K562 (cell line): ENCODE data around the gene CLIC1. TPM values are rescaled to one million over a fixed set of nuclear protein-coding genes. Genes with fewer than 3 reads are reported as not detected.

ENCODE experiments used
- ATF4 ChIP-seq: fragments of 450-650 bp; formaldehyde crosslinking; IDR thresholded peaks from 2 replicates; pipeline ENCODE4 v1.4.0; 2022; ENCODE audit warnings: mild to moderate bottlenecking, moderate library complexity
- CGGBP1 ChIP-seq: fragments of 250-450 bp; sonication (Bioruptor Pico); IDR thresholded peaks from 2 replicates; pipeline ENCODE4 v1.9.0; 2021; ENCODE audit warnings: mild to moderate bottlenecking
- E2F8 ChIP-seq: fragments of 450-650 bp; IDR thresholded peaks from 2 replicates; pipeline ENCODE4 v1.7.1; 2018; ENCODE audit warnings: mild to moderate bottlenecking, low read depth; ENCODE audit not compliant: partially characterized antibody
- FIP1L1 ChIP-seq: fragments of 200-400 bp; formaldehyde crosslinking; IDR thresholded peaks from 2 replicates; pipeline ENCODE4 v1.6.1; 2018; ENCODE audit warnings: mild to moderate bottlenecking, low read depth, low read length; ENCODE audit not compliant: poor library complexity, severe bottlenecking
- FOXJ2 ChIP-seq: fragments of 200-800 bp; sonication (Bioruptor generic); IDR thresholded peaks from 2 replicates; pipeline ENCODE4 v1.6.1; 2016; ENCODE audit warnings: missing genetic modification characterization, missing compliant biosample characterization
- FOXP1 ChIP-seq: sonication (generic); formaldehyde crosslinking; IDR thresholded peaks from 2 replicates; pipeline ENCODE4 v1.8.0; 2022; ENCODE audit warnings: mild to moderate bottlenecking, missing genetic modification reagents
- HOMEZ ChIP-seq: fragments of 250-450 bp; sonication (Bioruptor Pico); IDR thresholded peaks from 2 replicates; pipeline ENCODE4 v1.4.0; 2020; ENCODE audit warnings: mild to moderate bottlenecking, moderate library complexity
- JUNB ChIP-seq: fragments of 450-650 bp; formaldehyde crosslinking; conservative IDR thresholded peaks from 2 replicates; pipeline ENCODE4 v1.4.0; 2020; ENCODE audit warnings: mild to moderate bottlenecking
- KAT8 ChIP-seq: fragments of 450-650 bp; IDR thresholded peaks from 2 replicates; pipeline ENCODE4 v1.6.1; 2016; ENCODE audit warnings: low read depth, mild to moderate bottlenecking
- KLF13 ChIP-seq: fragments of 450-650 bp; IDR thresholded peaks from 2 replicates; pipeline ENCODE4 v1.6.1; 2016; ENCODE audit warnings: missing genetic modification characterization, low read depth, mild to moderate bottlenecking, missing compliant biosample characterization, moderate library complexity, borderline replicate concordance
- L3MBTL2 ChIP-seq: fragments of 450-650 bp; IDR thresholded peaks from 2 replicates; pipeline ENCODE4 v1.6.1; 2016; ENCODE audit warnings: mild to moderate bottlenecking, moderate library complexity
- MAFK ChIP-seq: IDR thresholded peaks from 2 replicates; pipeline ENCODE4 v1.6.1; 2011; ENCODE audit warnings: low read length, improper control_type of control experiment
- POLR3G ChIP-seq: IDR thresholded peaks from 2 replicates; pipeline ENCODE4 v1.6.1; 2011; ENCODE audit not compliant: insufficient read length, insufficient replicate concordance; ENCODE audit errors: extremely low read depth
- POU5F1 ChIP-seq: fragments of 150-350 bp; IDR thresholded peaks from 2 replicates; pipeline ENCODE4 v1.6.1; 2014; ENCODE audit warnings: borderline replicate concordance, low read length, low read depth, mild to moderate bottlenecking; ENCODE audit not compliant: partially characterized antibody
- RUNX1 ChIP-seq: sonication (generic); IDR thresholded peaks from 2 replicates; pipeline ENCODE4 v1.6.1; 2016; ENCODE audit warnings: antibody characterized with exemption, low read depth
- SMAD4 ChIP-seq: fragments of 250-450 bp; sonication (Bioruptor Pico); conservative IDR thresholded peaks from 2 replicates; pipeline ENCODE4 v1.8.0; 2021; ENCODE audit warnings: inconsistent platforms, mild to moderate bottlenecking, moderate library complexity
- SRSF9 ChIP-seq: fragments of 200-400 bp; formaldehyde crosslinking; IDR thresholded peaks from 2 replicates; pipeline ENCODE4 v1.6.1; 2017; ENCODE audit warnings: low read depth, low read length, borderline replicate concordance
- ZFPM2 ChIP-seq: fragments of 250-450 bp; sonication (Bioruptor Pico); IDR thresholded peaks from 2 replicates; pipeline ENCODE4 v1.5.1; 2022; ENCODE audit warnings: mild to moderate bottlenecking
- ZFX ChIP-seq: sonication (generic); formaldehyde crosslinking; IDR thresholded peaks from 2 replicates; pipeline ENCODE4 v1.8.0; 2022; ENCODE audit warnings: mild to moderate bottlenecking, missing genetic modification reagents, moderate library complexity
- ZNF146 ChIP-seq: IDR thresholded peaks from one replicate; pipeline ENCODE4 v1.6.1; 2018; ENCODE audit warnings: missing compliant biosample characterization; ENCODE audit not compliant: unreplicated experiment
- ZNF408 ChIP-seq: fragments of 250-450 bp; sonication (Bioruptor Pico); IDR thresholded peaks from 2 replicates; pipeline ENCODE4 v1.4.0; 2020; ENCODE audit warnings: low read depth, mild to moderate bottlenecking, moderate library complexity
- ZNF445 ChIP-seq: fragments of 250-450 bp; sonication (Bioruptor Pico); IDR thresholded peaks from 2 replicates; pipeline ENCODE4 v1.4.0; 2020; ENCODE audit warnings: low read depth, mild to moderate bottlenecking, moderate library complexity
- ZNF780A ChIP-seq: fragments of 250-450 bp; sonication (Bioruptor Pico); IDR thresholded peaks from 2 replicates; pipeline ENCODE4 v1.5.0; 2021; ENCODE audit warnings: mild to moderate bottlenecking
- polyA plus RNA-seq, 8 experiments: library from polyadenylated mRNA; depleted of rRNA in 4 of 8; stranded (reverse) in 5 of 8; unstranded in 3 of 8; fragments of >200 nt; fragmentation: Nextera tagmentation in 2 of 8; fragmentation: Illumina TruSeq in 1 of 8; extraction: Ambion mirVana in 2 of 8; extraction: Trizol in 1 of 8; gene quantifications; 2 replicates each; pipeline versions ENCODE4 v1.2.1 to v1.2.3, GENCODE V29; 2011 to 2014; ENCODE audit warnings: inconsistent platforms in 1 of 8, missing spikeins in 1 of 8
- total RNA-seq, 7 experiments: library from RNA; depleted of rRNA in 6 of 7; stranded (reverse); fragments of >200 nt in 6 of 7; fragmentation: Illumina TruSeq in 2 of 7; extraction: Trizol in 2 of 7; gene quantifications; 2 replicates each; pipeline versions ENCODE4 v1.2.1 to v1.2.3, GENCODE V29; 2011 to 2021; ENCODE audit warnings: low replicate concordance in 1 of 7

CLIC1 gene
- total and polyA plus RNA-seq, 9 of the 15 experiments (the other 6 are each of a cell fraction or from before 2014, with no cell fraction given) = 1,267 to 2,419 (median 1,808) TPM

GRCh38 chr6:31737991-31738979 lies 2.0 kb upstream of the CLIC1 start (continued):
- TF ChIP-seq FOXJ2 = no peak
- no peak for TF ChIP-seq MAFK
- TF ChIP-seq JUNB (CRISPR knock-in tag) = no peak; the same call in 1 of the 2 replicates
- TF ChIP-seq SMAD4 (CRISPR knock-in tag) = peak; percentile 79
- TF ChIP-seq FOXP1 = peak; percentile 41
- no peak for TF ChIP-seq ZNF146
- peak; percentile 73 for TF ChIP-seq KLF13 (tag)
- no peak for TF ChIP-seq FIP1L1
- peak; percentile 25 for TF ChIP-seq ATF4 (CRISPR knock-in tag)
- TF ChIP-seq ZFX (CRISPR knock-in tag) = no peak
- TF ChIP-seq POLR3G = no peak
- TF ChIP-seq CGGBP1 = peak; percentile 22
- TF ChIP-seq POU5F1 = peak; percentile 29
- peak; percentile 62; the same call in 1 of the 2 replicates for TF ChIP-seq KAT8
- TF ChIP-seq E2F8 = no peak
- TF ChIP-seq ZNF445 (CRISPR knock-in tag) = no peak; the same call in 1 of the 2 replicates
- TF ChIP-seq ZNF780A (CRISPR knock-in tag) = no peak
- no peak for TF ChIP-seq ZFPM2
- TF ChIP-seq ZNF408 (CRISPR knock-in tag) = no peak
- TF ChIP-seq L3MBTL2 = no peak
- no peak for TF ChIP-seq SRSF9
- 0 out of 2 replicates have a peak, but pooled peaks have one; percentile 61 for TF ChIP-seq HOMEZ
- no peak for TF ChIP-seq RUNX1
